ENCODE data around the gene ENPP6.

Gene ENPP6

GRCh38 chr4:184217634-184218033, at the start of gene ENPP6:
ENPP6 (minus strand) TSS chr4:184217873; CDS start chr4:184217819, 54 bp downstream.
- DNase-seq (ENCODE audit: low spot score) = no peak

GRCh38 chr4:184267206-184267608, 49.5 kb upstream of the ENPP6 start:
- no peak for DNase-seq (ENCODE audit: low spot score)

GRCh38 chr4:184265546-184266351, 48.1 kb upstream of the ENPP6 start:
- DNase-seq (ENCODE audit: low spot score) = no peak

- peak; percentile 86 for DNase-seq (ENCODE audit: low spot score)
Observed at GRCh38 chr4:184263910-184264732, 46.4 kb upstream of the ENPP6 start.

GRCh38 chr4:184263461-184263860, 45.8 kb upstream of the ENPP6 start:
- DNase-seq (ENCODE audit: low spot score) = no peak

GRCh38 chr4:184262901-184263300, 45.2 kb upstream of the ENPP6 start:
- peak; percentile 49 for DNase-seq (ENCODE audit: low spot score)

GRCh38 chr4:184261246-184261645, 43.6 kb upstream of the ENPP6 start:
- no peak for DNase-seq (ENCODE audit: low spot score)

- DNase-seq (ENCODE audit: low spot score) = no peak
Observed at GRCh38 chr4:184259866-184260265, 42.2 kb upstream of the ENPP6 start.

GRCh38 chr4:184259081-184259480, 41.4 kb upstream of the ENPP6 start:
- DNase-seq (ENCODE audit: low spot score) = no peak

GRCh38 chr4:184255871-184256642, 38.4 kb upstream of the ENPP6 start:
- DNase-seq (ENCODE audit: low spot score) = no peak

GRCh38 chr4:184255361-184255760, 37.7 kb upstream of the ENPP6 start:
- no peak for DNase-seq (ENCODE audit: low spot score)

- DNase-seq (ENCODE audit: low spot score) = no peak
Observed at GRCh38 chr4:184253072-184253420, 35.4 kb upstream of the ENPP6 start.

GRCh38 chr4:184252136-184253071, 34.7 kb upstream of the ENPP6 start:
- no peak for DNase-seq (ENCODE audit: low spot score)

GRCh38 chr4:184251670-184251980, 34.0 kb upstream of the ENPP6 start:
- no peak for DNase-seq (ENCODE audit: low spot score)

- DNase-seq (ENCODE audit: low spot score) = peak; percentile 58
Observed at GRCh38 chr4:184250795-184251669, 33.4 kb upstream of the ENPP6 start.

- no peak for DNase-seq (ENCODE audit: low spot score)
Observed at GRCh38 chr4:184248216-184248615, 30.5 kb upstream of the ENPP6 start.

- DNase-seq (ENCODE audit: low spot score) = no peak
Observed at GRCh38 chr4:184247421-184247820, 29.7 kb upstream of the ENPP6 start.

GRCh38 chr4:184246426-184246825, 28.8 kb upstream of the ENPP6 start:
- no peak for DNase-seq (ENCODE audit: low spot score)

GRCh38 chr4:184238072-184238745, 20.5 kb upstream of the ENPP6 start:
- DNase-seq (ENCODE audit: low spot score) = no peak

- no peak for DNase-seq (ENCODE audit: low spot score)
Observed at GRCh38 chr4:184237612-184238011, 19.9 kb upstream of the ENPP6 start.
